GM19372 (cell line): Measurements from ENCODE around the gene ITGA4.
A peak's percentile ranks its signal among the peaks of the same experiment; 100 is the strongest.

ENCODE experiments used
- ATAC-seq: cut with Tn5 transposase; IDR thresholded peaks from one replicate; pipeline ENCODE4 v1.9.1; 2021; ENCODE audit warnings: mild to moderate bottlenecking, low read depth, moderate library complexity; ENCODE audit not compliant: unreplicated experiment

Gene ITGA4

DNA sequence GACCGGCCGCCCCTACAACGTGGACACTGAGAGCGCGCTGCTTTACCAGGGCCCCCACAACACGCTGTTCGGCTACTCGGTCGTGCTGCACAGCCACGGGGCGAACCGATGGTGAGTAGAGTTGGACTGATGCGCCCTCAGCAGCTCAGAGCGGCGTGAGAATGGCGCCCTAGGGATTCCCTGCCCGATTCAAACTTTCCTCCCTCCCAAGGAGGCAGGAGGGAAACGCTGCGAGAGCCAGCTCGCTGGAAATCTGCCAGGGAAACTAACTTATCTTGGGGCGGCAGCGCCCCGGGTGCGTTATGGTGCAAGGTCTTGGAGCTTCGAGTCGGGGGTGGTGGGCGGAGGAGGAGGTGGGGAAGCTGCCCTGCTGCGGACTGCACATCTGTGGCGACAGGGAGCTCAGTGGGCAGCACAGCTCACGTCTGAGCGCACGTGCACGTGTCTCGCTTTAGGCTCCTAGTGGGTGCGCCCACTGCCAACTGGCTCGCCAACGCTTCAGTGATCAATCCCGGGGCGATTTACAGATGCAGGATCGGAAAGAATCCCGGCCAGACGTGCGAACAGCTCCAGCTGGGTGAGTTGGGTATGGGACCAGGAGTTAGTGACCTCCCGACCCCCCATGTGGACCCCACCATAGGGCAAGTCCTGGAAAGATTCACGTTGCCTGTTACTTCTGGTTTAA, 697 bp downstream of the ITGA4 start:
- ATAC-seq: peak; percentile 24

DNA sequence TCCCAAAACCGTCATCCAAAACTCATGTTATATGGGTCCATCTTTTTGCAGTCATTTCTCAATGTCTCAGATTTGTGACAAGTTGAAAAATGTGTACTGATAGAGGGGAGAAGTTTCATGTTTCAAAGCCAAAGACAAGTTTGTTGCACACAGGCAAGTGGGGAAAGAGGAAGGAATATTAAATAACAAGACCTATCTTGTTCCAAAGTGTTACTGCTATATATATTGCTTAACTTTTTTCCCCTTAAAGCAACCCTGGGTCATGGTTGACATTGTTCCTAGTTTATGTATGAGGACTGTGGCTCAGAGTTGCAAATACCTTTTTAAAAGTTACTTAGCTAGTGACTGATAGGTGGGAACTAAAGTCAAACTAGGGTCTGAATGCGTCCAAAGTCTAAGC, 1.7 kb downstream of the ITGA4 start:
- ATAC-seq: no peak

DNA sequence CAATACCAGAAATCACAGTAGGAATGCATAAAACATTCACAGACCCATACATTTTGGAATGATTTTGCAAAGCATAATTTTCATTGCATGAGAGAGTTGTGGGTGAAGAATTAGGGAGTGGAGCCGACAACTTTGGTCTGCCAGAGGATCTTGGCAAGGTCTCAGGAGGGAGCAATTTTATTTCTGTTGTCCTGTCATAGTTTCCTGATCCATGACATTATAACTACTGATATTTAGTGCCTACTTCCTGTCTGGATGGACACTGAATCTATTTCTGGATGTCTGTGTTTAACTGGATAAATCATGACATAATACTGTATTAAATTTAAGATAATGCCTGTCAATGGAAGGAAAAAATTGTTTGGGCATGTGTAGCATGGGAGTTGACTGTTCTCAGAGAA, 2.4 kb downstream of the ITGA4 start:
- no peak for ATAC-seq

DNA sequence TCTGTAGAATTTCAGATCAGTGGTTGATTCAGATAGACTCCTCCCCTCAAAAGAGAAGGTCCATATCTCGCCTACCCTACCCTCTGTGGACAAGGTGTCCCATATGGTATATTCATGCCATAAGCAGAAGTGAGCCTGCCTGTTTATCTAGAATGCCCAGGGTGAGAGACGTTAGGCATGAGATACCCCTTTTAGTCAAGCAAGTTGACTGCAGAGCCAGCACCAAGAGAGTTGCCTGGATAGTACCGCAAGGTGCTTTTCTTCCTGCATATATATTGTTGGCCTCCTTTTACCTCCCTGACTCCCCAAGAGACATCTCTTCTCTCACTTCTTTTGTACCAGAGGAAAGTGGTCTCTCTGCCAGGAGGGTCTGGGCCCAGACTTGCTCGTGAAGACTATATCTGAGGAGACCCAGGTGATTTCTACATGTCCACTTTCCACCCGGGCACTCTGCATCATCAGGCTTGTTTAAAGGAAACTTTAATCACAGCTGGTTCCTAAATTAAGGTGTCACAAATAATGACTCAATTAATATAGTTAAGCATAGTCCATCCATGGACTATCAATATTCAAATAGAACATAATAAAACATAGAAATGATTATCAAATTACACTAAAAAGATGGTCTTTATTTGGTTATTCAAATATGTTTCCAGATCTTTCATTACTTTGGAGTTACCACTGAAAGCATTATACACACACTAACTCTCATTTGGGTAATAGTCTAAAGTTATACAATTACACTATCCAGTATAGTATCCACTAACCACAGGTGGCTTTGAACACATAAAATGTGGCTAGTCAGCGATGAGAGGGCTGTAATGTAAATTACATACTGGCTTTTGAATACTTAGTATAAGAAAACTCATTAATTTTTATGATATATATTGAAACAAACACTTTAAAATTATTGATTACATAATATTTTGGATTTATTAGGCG, 4.1 kb downstream of the ITGA4 start:
- ATAC-seq: no peak

DNA sequence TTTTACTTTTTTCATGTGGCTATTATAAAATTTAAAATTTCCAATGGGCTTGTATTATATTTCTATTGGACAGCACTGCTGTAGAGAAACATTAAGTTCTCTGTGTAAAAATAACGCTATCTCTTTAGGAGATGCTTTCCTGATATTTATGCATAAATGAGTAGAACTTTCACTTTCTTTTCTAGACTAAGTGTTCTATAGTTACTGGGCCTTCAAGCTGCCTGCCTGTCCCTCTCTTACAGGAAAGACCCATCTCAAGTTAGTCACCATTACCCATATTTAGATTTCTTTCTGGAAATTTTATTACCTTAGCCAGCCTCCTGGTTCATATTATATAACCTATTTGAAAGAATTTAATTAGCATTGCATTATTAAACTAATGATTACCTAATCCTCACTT, 4.8 kb downstream of the ITGA4 start:
- no peak for ATAC-seq

DNA sequence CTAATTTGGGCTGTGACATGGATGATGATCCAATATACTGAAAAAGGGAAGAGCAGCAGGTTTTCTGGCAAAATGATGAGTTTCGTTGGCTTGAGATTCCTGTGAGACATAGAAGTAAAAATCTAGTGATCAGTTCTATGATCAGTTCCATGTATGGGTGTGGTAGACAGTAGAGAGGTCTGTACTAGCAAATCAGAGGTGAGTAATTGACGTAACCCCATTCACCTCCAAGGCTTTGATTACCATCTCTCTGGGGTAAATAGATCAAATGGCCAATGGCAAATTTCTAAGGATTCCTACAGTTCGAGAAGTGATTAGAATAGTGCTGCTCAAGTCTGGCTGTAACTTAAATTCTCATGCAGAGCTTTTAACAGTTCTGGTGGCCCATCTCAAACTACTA, 6.4 kb downstream of the ITGA4 start:
- ATAC-seq: no peak

DNA sequence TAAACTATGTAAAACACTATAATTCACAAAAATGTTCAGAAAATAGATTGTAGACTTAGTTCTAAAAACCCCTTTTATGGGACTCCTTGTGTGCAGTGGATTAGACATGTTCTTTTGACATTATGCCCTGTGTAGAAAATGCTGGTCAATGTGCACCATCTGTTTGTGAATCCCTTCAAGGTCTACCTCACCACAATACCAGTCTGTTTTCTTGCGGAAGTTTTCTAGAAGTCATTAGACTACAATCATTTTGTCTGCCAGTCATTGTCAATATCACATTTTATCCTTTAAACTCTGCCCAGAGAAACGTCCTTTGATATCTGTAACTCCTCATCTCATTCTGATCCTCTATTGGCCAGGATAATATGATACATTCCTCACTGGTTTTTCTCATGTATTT, 7.8 kb downstream of the ITGA4 start:
- ATAC-seq: no peak

DNA sequence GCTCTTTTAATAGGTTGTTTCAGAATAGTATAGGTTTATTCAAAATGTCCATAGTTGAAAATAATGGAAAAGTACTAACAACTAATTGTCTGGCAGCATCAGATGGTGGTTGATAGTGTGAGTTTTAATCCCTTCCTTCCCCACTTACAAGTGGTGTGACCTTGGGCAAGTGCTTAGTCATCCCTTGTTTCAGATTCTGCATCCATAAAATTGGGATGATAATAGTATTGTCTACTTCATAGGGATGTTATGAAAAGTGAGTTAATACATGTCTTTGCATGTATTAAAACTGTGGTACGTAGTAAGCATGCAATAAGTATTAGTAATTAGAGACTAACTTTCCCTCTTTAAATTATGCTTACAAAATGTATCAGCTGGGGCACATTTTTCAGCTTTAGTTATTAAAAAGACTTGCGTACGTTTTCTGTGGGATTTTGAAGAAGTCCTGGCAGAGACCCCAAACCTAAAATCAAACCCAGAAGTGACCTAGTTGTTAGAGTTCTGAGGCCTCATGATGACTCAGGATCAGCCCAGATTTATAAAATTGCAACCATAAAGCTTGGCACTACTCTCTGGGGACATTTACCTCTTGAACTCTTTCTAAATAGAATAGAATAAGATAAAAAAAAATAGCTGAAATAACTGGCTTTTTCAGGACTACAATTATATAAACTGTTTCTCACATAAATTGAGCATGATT, 8.6 kb downstream of the ITGA4 start:
- no peak for ATAC-seq

DNA sequence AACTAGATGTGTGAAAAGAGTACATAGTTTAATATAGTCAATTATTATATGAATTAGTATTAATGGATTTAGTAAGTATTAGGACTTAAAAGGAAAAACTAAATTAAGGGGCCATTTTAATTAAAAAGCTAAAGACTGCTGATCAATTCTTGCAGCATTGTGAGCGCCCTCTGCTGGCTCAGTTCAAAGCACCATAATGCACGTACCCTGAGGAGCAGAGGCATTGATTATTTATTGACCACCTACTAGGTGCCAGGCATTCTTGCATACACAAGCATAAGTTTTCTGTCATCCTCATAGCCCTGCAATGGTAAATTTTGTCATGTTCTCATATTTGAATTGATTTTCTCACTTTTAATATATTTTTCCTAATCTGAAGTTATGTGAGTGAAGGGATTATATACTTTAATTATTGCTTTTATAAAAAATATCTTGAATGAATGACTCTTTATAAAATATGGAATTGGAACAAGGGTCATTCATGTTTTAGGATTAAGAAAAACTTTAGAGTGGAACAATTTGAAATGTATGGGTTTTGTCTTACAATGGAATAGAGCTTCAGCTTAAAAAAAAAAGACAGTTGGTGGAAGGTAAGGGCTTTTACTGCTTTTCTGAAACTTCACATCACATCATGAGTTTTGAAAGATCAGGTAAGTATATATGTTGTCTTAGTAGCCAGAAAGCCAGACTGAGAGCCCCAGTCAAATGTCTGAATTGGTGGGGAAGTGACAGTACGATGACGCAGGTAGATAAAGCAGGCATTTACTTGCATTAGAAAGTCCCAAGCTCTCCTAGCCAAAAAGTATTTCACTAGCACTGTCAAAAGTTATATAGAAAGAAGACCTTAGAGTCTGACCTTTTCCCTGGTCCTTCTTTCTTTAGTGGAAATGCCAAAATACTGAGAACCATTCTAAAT, 9.7 kb downstream of the ITGA4 start:
- no peak for ATAC-seq

DNA sequence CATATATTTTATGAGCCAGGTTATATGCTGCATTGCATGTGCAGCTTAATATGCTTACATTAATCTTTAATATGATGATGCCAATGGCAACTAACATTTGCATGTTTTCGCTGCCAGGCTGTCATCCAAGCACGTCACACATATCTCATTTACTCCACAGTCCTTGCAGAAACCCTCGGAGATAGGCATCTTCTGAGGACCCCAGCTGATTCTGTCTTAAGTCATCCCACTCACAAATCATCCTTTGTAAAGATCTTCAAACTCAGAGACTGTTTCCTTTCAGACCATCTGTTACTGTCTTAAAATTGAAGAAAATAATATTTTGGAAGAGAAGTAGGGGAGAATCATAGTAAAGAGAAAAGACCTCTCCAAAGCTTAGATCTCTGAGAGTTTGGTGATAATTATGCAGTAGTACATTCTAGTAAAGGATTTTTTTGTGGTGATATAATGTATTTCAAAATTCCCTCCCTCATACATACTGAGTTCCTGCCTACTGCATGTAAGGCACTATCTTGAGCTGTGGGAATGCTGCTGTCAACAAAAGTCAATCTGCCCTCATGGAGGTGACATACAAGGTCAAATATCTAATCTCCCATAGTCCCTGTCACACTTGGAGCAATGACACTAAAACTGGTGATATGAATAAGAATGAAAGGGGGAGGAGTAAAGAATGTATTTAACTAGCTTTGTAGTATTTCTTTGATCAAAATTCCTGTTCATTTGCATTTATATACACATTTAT, 11.0 kb downstream of the ITGA4 start:
- ATAC-seq: no peak

DNA sequence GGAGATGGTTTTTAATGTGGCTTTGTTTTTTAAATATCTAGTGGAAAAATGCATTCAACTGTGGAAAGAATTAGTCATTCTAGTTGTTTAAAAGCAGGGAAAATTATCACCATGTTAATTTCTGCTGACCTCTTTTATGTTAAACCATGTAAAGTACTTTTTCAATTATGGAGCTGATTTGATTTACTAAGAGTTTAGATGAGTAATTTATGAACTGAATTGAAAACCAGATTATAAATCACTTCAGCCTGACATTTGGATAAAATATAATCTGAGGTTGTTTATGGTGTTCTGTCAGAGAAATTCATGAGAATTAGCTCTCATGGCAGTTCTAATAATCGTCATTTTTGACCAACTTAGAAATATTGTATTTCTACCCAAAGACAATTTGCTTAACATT, 11.6 kb downstream of the ITGA4 start:
- no peak for ATAC-seq

DNA sequence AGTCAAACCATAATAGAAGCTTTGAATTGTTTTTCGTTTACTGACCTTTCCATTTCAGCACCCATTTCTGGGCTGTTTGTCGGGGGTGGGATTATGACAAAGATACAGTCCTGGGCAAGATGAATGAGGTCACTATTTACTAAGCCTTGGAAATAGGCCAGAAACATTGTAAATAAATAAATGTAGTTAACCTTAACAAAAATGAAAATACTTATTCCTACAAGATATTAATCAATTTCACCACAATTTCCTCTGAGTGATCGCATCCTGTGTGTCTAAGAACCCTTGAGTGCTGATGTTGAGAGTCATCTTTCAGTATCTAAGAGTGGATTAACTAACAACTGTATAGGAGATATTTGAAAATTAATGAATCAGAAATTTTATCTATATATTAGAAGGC, 14.0 kb downstream of the ITGA4 start:
- ATAC-seq: no peak

DNA sequence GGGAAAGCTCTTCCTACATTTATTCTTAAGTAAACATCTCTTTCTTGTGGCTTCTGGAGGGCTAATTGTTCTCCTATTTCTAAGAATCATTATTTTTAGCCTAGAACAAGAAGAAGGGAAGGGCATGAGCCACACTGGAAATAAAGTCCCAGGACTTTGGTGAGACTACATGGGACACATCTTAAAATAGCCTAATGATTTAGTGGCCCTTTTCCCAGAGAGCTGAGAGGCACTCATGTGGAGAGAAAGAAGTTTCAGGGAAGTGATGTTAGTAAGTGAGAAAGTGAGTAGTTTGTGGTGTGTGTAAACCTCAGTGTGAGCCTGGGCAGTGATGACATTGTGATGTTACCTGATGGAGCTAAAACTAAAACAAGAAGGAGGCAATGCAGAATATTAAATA, 14.6 kb downstream of the ITGA4 start:
- ATAC-seq: no peak

DNA sequence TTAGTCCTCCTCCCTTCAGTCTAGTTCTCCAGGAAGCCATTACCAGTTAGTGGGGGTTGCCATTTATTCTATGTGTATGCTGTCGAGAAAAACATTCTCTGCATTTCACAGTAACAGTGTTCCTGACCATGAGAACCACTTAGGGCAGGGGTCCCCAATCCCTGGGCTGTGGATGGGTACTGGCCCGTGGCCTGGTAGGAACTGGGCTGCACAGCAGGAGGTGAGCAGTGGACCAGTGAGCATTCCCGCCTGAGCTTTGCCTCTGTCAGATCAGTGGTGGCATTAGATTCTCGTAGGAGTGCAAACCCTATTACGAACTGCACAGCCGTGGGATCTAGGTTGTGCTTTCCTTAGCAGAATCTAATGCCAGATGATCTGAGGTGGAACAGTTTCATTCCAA, 15.8 kb downstream of the ITGA4 start:
- ATAC-seq: no peak

DNA sequence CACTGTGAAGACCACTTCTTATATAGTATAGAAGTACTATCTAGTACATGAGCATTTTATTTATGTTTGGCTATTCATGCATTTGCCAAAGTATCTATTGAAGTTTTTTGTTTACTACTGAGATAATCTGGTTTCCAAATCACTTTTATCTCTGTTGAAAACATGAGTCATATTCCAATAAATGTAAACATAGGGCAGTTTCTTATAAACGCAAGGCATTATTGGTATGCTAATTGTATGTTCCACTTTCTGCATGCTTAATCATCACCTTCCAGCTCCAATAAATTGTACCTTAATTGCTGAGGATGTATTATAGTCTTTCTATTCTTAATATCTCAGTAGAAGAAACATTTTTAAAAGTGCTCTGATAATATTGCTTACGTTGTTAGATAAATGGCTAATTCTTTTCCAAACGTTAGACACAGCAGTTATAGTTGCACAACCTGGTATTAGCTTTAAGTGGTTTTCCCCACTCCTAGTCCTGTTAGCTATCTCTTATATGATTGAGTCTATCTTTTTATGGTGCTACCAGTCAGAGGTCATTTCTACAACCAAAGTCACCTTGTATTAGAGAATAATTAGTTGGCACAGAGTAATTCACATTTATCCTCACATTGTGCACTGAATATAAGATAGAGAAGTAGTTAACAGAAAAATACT, 17.2 kb downstream of the ITGA4 start:
- ATAC-seq: no peak

DNA sequence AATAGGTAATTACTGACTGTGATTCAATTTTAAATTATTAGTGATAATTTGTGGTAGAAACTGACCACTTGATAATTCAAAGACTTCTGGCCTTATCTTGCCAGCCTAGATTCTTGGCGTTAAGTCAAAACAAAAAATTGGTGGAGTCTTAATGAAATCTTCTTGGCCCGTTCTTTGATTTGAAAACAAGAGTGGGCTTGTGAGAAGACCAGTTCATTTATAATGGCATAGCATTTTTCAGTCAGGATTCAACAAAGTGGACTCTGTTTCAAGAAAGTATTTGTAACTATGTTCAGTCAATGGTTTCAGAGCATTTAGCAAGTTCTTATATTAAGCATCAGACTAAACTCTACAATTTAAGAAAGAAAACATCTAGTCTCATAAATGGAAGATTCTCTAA, 26.0 kb downstream of the ITGA4 start:
- ATAC-seq: no peak

DNA sequence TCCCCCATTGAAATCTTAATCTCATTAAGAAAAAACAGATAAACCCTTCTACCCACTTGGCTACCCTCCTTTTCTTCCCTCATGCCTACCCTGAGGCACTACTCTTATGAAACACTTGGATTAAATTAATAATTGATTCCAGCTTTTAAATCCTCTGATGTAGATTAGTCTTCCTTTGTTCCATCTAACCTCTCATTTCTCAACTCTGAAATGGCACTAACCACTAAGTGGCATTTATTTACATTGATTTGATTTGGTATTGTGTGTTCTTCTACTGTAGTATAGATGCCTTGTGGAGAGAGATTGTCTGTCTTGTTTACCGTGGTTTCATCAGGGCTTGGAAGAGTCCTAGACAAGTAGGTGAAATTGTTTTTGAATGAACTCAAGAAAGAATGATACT, 26.7 kb downstream of the ITGA4 start:
- ATAC-seq: no peak

DNA sequence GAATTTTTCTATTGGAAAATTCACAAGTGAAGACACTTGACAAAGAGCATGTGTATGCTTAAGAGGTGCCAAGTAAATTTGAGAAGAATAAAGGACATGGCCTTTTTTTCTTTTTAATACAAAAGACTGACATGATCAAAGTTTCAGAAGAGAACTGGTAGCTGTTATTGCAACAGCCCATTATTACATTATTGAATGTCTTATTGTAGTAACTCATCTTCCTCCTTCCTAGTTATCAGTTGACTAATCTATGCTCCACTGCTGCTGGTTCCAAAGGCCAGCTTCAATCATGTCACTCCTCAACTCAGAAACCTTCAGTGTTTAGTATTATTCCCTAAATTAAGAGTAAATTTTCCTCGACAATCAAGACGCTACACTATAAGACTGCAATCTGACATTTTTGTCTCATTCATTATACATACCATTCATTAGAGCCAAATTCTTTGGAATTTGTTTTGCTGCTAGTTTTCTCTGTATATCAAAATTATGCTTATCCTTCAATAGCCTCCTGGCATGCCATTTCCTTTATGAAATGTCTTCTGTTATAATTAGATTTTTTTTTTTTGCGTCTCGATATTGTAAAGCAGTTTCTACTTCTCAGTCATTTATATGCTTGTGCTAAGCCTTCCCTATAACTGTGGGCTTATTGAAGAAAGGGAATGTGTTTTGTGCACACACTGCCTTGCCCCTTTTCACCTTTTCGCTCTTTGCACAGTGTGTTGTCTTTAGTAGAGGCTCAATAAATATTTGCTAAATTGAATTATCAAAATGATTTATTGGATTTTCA, 27.9 kb downstream of the ITGA4 start:
- no peak for ATAC-seq

DNA sequence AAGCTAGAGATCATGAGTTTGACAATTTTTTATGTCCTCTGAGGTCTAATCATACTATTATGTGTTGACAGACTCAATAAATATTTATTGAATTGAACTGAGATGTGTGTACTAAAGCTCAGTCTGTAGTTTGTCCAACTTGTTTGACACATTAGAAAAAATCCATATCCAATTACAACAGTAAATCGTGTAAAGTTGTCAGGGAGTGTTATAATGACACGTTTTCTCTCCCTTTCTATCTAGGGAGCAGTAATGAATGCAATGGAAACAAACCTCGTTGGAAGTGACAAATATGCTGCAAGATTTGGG, 28.4 kb downstream of the ITGA4 start:
- no peak for ATAC-seq
